ELR (cell line): Measurements from ENCODE around the gene TGFBI.

Source experiments
- DNase-seq: peaks from one replicate; pipeline ENCODE4 v3.0.0-alpha.2; 2015; ENCODE audit warnings: low read depth

TGFBI gene

DNA sequence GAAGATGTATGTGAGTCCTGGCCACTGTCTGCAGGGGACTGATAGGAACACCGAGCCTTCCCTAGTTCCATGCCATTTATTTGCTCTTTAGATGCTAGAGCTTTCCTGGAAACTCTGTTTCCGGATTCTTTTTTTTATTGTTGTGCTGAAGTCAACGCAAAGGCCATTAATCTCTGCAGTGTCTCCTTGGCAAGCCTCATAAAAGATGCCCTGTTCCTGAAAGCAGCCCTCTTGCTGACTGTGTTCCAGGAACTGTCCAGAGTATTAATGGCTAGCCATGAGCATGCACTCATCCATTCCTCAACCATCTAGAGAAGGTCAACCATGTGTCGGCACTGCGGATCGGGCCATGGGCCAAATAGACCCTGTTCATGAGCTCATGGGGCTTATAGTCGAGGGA is 61.0 kb downstream of the TGFBI start:
- no peak for DNase-seq

DNA sequence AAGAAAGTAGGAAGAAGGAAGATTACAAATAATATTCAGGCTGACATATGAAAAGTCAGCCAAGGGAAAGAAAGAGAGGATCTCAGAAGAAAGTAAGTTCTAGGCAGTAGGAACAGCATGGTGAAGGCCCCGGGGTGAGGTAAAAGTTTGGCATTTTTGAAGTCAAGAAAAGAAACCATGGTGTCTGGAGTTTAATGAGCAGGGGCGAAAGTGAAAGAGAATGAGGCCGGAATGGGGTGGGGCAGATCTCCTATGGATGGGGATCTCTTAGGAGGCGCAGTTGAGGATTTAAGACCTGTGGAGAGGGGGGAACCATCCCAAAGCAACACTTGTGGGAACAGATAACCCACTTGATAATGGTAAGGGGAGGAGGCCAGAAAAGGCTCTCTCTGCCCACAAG is 61.5 kb downstream of the TGFBI start:
- DNase-seq: no peak

GRCh38 chr5:136094189-136094912 is 65.6 kb downstream of the TGFBI start:
- DNase-seq: no peak

GRCh38 chr5:136094913-136095641 is 66.3 kb downstream of the TGFBI start:
- no peak for DNase-seq

- no peak for DNase-seq
These were observed 69.4 kb downstream of the TGFBI start for GRCh38 chr5:136098176-136098575.

DNA sequence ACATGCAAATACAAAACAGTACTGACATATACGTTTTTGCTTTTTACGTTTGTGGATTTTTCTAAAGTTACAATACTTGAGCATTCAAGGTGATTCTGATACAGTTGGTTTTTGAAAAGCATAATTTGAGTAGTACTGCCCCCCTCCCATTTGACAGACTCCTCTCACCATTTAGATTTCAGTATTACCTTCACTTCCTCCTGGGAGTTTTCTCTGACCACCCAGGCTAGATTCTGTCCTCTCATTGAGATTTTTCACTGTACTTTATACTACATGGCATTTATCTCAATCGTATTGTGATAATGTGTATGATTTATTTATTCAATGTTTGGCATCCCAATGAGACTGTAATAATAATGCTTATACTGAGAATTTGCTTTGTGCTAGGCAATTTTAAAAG is 71.1 kb downstream of the TGFBI start:
- DNase-seq: no peak

DNA sequence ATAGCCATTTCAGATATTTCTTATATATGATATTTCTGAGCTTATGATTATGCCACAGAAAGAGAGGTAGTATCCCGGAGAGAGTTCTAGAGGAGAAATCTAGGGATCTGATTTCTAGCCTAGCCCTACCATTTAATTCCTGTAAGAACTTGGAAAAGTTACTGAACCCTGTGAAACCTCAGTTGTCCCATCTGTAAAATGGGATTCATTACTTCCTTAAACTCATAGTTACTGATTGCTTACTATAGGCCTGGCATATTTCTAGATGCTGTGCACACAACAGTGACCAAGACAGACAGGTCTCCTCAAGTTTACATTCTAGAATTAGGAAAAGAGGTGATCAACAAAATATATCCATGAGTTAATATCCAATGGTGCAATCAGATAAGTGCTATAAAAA is 73.1 kb downstream of the TGFBI start:
- no peak for DNase-seq

DNA sequence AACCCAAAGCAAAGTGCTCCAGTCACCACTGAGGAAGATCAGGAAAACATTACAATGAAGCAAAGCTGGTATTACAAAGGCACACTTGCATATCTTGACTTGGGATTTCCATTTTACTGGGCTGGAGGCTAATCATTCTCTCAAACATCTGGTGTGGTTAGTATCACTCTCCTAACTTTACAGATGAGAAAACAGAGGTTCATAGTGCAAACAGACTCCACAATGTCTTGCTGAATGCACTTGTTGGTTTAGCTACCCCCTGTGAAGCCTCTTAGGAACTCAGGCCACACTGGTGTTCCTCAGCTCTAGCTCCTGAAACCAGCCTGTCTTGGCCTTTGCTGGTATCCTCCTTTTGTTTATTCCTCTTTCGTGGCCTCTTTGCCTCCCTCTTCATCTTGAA is 74.3 kb downstream of the TGFBI start:
- no peak for DNase-seq

- DNase-seq: no peak
These were observed 75.6 kb downstream of the TGFBI start for GRCh38 chr5:136104306-136104965.

DNA sequence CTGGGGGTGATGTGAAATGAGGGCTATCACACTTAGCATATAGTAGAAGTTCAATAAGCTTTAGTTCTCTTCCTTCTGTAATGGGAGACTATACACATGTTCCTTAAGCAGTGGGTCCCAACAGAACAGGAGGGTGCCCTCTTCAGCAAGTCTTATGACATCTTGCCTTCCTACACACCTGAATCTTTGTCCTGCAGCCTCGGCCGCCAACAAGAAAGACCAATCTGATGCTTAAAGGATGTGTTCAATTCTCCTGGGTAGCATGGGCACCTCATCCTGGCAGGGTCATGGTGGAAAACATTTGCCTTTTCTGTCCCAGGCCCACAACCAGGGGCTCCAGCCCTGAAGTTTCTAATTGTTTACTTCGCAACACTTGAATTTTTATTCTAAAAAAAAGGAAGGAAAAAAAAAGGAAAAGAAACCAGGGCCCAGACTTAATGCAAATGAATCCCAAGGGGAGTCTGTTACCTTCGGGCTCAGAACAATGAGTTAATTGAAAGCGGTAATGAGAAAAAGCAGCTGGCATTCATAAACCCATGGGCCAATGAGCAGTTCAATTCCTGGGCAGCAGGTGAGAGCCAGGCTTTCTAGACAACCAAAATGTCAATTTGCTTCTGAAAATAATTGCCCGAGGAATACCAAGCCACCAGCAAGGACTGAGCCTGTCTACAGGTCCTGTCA is 77.7 kb downstream of the TGFBI start:
- no peak for DNase-seq

DNA sequence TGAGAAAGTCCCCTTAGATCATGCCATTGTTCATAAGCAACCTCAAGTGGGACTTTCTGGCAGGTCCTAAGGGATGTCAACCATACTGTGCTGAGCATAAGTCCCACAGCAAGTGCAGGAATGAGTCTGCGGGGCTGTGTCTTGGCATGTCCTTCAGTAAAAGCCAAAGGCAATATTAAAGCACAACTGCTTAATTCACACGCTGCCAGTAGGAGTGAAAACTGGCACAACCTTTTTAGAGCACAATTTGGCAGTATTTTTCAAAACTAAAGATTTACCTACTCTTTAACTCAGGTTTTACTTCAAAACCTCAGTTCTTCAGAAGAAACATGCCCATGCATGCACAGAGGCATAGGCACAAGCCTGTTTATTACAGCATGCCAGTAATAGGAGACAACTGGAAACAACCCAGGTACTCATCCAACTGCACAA is 79.4 kb downstream of the TGFBI start:
- DNase-seq: no peak

GRCh38 chr5:136108766-136109165 is 80.0 kb downstream of the TGFBI start:
- no peak for DNase-seq

- no peak for DNase-seq
These were observed 80.8 kb downstream of the TGFBI start for GRCh38 chr5:136109453-136110135.
